Stimulated activated effector memory CD8-positive, alpha-beta T cell treated with anti-CD3 and anti-CD28 coated beads, Interleukin-12 subunit alpha, Interleukin-12 subunit beta, amount 100 ng/mL, for 72 hours (primary cell): ENCODE data around the gene VGF.

ENCODE experiments used
- ATAC-seq: fragments of 150-1000 bp; cut with Tn5 transposase; 2 replicates; pipeline ENCODE4 v1.10.0; 2021
- DNase-seq, 2 donors: peaks; one replicate each; pipeline ENCODE4 v3.0.0; 2021 to 2022; ENCODE audit warnings: low spot score in 2 of 2
- H3K27ac Mint-ChIP-seq: one replicate; pipeline ENCODE4 v1.8.0; 2022; ENCODE audit warnings: mild to moderate bottlenecking, mixed read lengths
- H3K36me3 Mint-ChIP-seq: one replicate; pipeline ENCODE4 v1.8.0; 2022; ENCODE audit warnings: mild to moderate bottlenecking, mixed read lengths
- H3K4me1 Mint-ChIP-seq: one replicate; pipeline ENCODE4 v1.8.0; 2022; ENCODE audit warnings: mixed read lengths
- H3K4me3 Mint-ChIP-seq: one replicate; pipeline ENCODE4 v1.8.0; 2022; ENCODE audit warnings: mild to moderate bottlenecking, mixed read lengths
- H3K9me3 Mint-ChIP-seq: one replicate; pipeline ENCODE4 v1.8.0; 2022; ENCODE audit warnings: mixed read lengths

Gene VGF

GRCh38 chr7:101163279-101164070 is 1.9 kb downstream of the VGF start:
- H3K4me1 Mint-ChIP-seq = peaks cover 37% of the 10 kb centered on the region
- ATAC-seq = peak; percentile 2
- no peak for DNase-seq
- peaks cover 46% of the 10 kb centered on the region for H3K36me3 Mint-ChIP-seq
- H3K27ac Mint-ChIP-seq = no peak overlapping the region
- no peaks in the 10 kb centered on the region for H3K9me3 Mint-ChIP-seq
- H3K4me3 Mint-ChIP-seq = peak overlapping the region; percentile 89

- Mint-ChIP-seq H3K9me3 (no peaks in the 10 kb centered on the region), H3K4me1 (peaks cover 31% of the 10 kb centered on the region), H3K27ac (no peak overlapping the region), H3K4me3 (peak overlapping the region; percentile 89), H3K36me3 (peaks cover 51% of the 10 kb centered on the region)
- DNase-seq (no peak), ATAC-seq (no peak)
Measured at GRCh38 chr7:101162551-101163278, 2.7 kb downstream of the VGF start.

- no peak for ATAC-seq
- no peak for DNase-seq
- H3K27ac Mint-ChIP-seq = no peak overlapping the region
- peaks cover 23% of the 10 kb centered on the region for H3K4me1 Mint-ChIP-seq
- peak overlapping the region; percentile 89 for H3K4me3 Mint-ChIP-seq
- no peaks in the 10 kb centered on the region for H3K9me3 Mint-ChIP-seq
- peaks cover 55% of the 10 kb centered on the region for H3K36me3 Mint-ChIP-seq
Measured at GRCh38 chr7:101161692-101162471, 3.5 kb downstream of the VGF start.

- DNase-seq (no peak), ATAC-seq (no peak)
- H3K4me3 Mint-ChIP-seq = no peak overlapping the region
- H3K4me1 Mint-ChIP-seq = peaks cover 14% of the 10 kb centered on the region
- H3K9me3 Mint-ChIP-seq = no peaks in the 10 kb centered on the region
- H3K36me3 Mint-ChIP-seq = peaks cover 54% of the 10 kb centered on the region
- H3K27ac Mint-ChIP-seq = no peak overlapping the region
Measured at GRCh38 chr7:101160910-101161309, 4.5 kb downstream of the VGF start.

- Mint-ChIP-seq H3K4me3 (no peak overlapping the region), H3K9me3 (no peaks in the 10 kb centered on the region), H3K4me1 (peaks cover 13% of the 10 kb centered on the region), H3K27ac (no peak overlapping the region), H3K36me3 (peaks cover 45% of the 10 kb centered on the region)
- DNase-seq (no peak), ATAC-seq (no peak)
Measured at GRCh38 chr7:101159696-101160674, 5.4 kb downstream of the VGF start.

GRCh38 chr7:101156866-101157589 is 8.3 kb downstream of the VGF start:
- H3K4me3 Mint-ChIP-seq = no peak overlapping the region
- H3K27ac Mint-ChIP-seq = no peak overlapping the region
- peaks cover 41% of the 10 kb centered on the region for H3K36me3 Mint-ChIP-seq
- H3K9me3 Mint-ChIP-seq = no peaks in the 10 kb centered on the region
- ATAC-seq = no peak
- H3K4me1 Mint-ChIP-seq = peaks cover 17% of the 10 kb centered on the region
- DNase-seq = no peak

- Mint-ChIP-seq H3K27ac (no peak overlapping the region), H3K36me3 (peaks cover 41% of the 10 kb centered on the region), H3K4me1 (peaks cover 17% of the 10 kb centered on the region), H3K4me3 (no peak overlapping the region), H3K9me3 (no peaks in the 10 kb centered on the region)
- no peak for ATAC-seq
- no peak for DNase-seq
Measured at GRCh38 chr7:101156277-101156676, 9.1 kb downstream of the VGF start.

GRCh38 chr7:101155303-101155702 is 10.1 kb downstream of the VGF start:
- peak overlapping the region; percentile 0 for H3K27ac Mint-ChIP-seq
- H3K9me3 Mint-ChIP-seq = no peaks in the 10 kb centered on the region
- no peak for ATAC-seq
- DNase-seq = no peak
- H3K4me1 Mint-ChIP-seq = peaks cover 17% of the 10 kb centered on the region
- peak overlapping the region; percentile 74 for H3K4me3 Mint-ChIP-seq
- peaks cover 34% of the 10 kb centered on the region for H3K36me3 Mint-ChIP-seq

GRCh38 chr7:101154693-101155102 is 10.7 kb downstream of the VGF start:
- Mint-ChIP-seq H3K36me3 (peaks cover 28% of the 10 kb centered on the region), H3K4me1 (peaks cover 17% of the 10 kb centered on the region), H3K4me3 (peak overlapping the region; percentile 74), H3K9me3 (no peaks in the 10 kb centered on the region), H3K27ac (peak overlapping the region; percentile 90)
- ATAC-seq = peak; percentile 45
- DNase-seq = no peak

GRCh38 chr7:101153969-101154692 is 11.2 kb downstream of the VGF start, which contains the start of gene AP1S1:
Gene AP1S1, plus strand, starts transcription at chr7:101154476. Its CDS starts 39 bp downstream, at chr7:101154515.
- ATAC-seq (peak; percentile 91), DNase-seq (peak; percentile 77 to 92)
- H3K27ac Mint-ChIP-seq = peak within 1 kb of the TSS; percentile 90
- H3K4me3 Mint-ChIP-seq = peak within 1 kb of the TSS; percentile 74
- H3K4me1 Mint-ChIP-seq = peaks cover 17% of the 10 kb centered on the region
- peaks cover 22% of the 10 kb centered on the region for H3K36me3 Mint-ChIP-seq
- H3K9me3 Mint-ChIP-seq = no peaks in the 10 kb centered on the region

GRCh38 chr7:101151908-101152651 is 13.3 kb downstream of the VGF start:
- H3K27ac Mint-ChIP-seq = no peak overlapping the region
- ATAC-seq (no peak), DNase-seq (no peak)
- H3K9me3 Mint-ChIP-seq = no peaks in the 10 kb centered on the region
- H3K4me3 Mint-ChIP-seq = no peak overlapping the region
- peaks cover 9% of the 10 kb centered on the region for H3K36me3 Mint-ChIP-seq
- peaks cover 24% of the 10 kb centered on the region for H3K4me1 Mint-ChIP-seq

GRCh38 chr7:101140746-101141382 is 24.5 kb downstream of the VGF start:
- Mint-ChIP-seq H3K36me3 (no peaks in the 10 kb centered on the region), H3K9me3 (no peaks in the 10 kb centered on the region), H3K4me1 (peaks cover 44% of the 10 kb centered on the region), H3K27ac (no peak overlapping the region), H3K4me3 (no peak overlapping the region)
- no peak for ATAC-seq
- no peak for DNase-seq
